Gastrocnemius medialis (tissue), 4 donors: ENCODE results near the gene PRCD.

Experiments used
- POLR2A ChIP-seq, 2 donors: fragments of 450-650 bp; IDR thresholded peaks; one replicate each; pipeline ENCODE4 v1.6.1; 2017; ENCODE audit warnings: antibody characterized with exemption in 2 of 2, mild to moderate bottlenecking in 2 of 2, moderate library complexity in 2 of 2
- TF ChIP-seq, protein P1 (sequence below), 5 experiments: fragments of 450-650 bp in 3 of 5; fragments of 200-600 bp in 2 of 5; sonication (generic) in 2 of 5; IDR thresholded peaks in 4 of 5; conservative IDR thresholded peaks in 1 of 5; 1 replicate in 4 of 5; 2 replicates in 1 of 5; pipeline ENCODE4 v1.5.1; 2016 to 2019; ENCODE audit warnings: antibody characterized with exemption in 5 of 5, mild to moderate bottlenecking in 3 of 5, moderate library complexity in 3 of 5

DNA sequence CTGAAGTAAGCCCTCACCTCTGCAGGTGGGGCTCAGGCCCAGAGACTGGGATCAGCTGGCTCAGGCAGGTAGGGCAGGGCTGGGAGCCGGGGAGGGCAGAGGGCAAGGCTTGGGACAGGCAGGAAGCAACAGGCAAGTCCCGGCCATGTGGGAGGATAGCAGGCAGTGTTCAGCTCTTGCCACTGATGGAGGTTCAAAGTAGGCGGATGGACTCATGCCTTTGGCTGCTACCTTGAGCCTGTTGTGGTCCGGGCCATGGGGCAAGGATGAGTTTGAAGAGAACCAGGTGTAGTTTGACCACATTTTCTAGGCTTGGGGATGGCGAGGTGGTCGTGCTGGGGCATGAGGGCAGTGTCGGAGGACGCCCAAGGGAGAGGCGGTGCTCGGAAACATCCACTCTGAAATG lies 2.7 kb downstream of the PRCD start:
- TF ChIP-seq, protein P1, sequence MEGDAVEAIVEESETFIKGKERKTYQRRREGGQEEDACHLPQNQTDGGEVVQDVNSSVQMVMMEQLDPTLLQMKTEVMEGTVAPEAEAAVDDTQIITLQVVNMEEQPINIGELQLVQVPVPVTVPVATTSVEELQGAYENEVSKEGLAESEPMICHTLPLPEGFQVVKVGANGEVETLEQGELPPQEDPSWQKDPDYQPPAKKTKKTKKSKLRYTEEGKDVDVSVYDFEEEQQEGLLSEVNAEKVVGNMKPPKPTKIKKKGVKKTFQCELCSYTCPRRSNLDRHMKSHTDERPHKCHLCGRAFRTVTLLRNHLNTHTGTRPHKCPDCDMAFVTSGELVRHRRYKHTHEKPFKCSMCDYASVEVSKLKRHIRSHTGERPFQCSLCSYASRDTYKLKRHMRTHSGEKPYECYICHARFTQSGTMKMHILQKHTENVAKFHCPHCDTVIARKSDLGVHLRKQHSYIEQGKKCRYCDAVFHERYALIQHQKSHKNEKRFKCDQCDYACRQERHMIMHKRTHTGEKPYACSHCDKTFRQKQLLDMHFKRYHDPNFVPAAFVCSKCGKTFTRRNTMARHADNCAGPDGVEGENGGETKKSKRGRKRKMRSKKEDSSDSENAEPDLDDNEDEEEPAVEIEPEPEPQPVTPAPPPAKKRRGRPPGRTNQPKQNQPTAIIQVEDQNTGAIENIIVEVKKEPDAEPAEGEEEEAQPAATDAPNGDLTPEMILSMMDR (IDR thresholded peaks at IDR 0.05 in 4 of 5, conservative IDR thresholded peaks at IDR 0.05 in 1 of 5): no peak
- no peak for TF ChIP-seq POLR2A (IDR thresholded peaks at IDR 0.05)
